HFF-Myc (cell line): ENCODE results near the gene CEP43.

ENCODE experiments used
- DNase-seq: peaks from one replicate; pipeline ENCODE4 v3.0.0-alpha.2; 2011; ENCODE audit warnings: low read depth; ENCODE audit errors: extremely low read depth
- H3K4me3 ChIP-seq: replicated peaks from 2 replicates; pipeline ENCODE4 v1.5.1; 2011; ENCODE audit warnings: low read depth, mild to moderate bottlenecking, control low read depth, low read length
- TF ChIP-seq, protein P1 (sequence below): IDR thresholded peaks from 2 replicates; pipeline ENCODE4 v1.5.1; 2012; ENCODE audit warnings: mild to moderate bottlenecking, low read depth, low read length, control low read depth; ENCODE audit errors: missing control alignments

Gene CEP43

DNA sequence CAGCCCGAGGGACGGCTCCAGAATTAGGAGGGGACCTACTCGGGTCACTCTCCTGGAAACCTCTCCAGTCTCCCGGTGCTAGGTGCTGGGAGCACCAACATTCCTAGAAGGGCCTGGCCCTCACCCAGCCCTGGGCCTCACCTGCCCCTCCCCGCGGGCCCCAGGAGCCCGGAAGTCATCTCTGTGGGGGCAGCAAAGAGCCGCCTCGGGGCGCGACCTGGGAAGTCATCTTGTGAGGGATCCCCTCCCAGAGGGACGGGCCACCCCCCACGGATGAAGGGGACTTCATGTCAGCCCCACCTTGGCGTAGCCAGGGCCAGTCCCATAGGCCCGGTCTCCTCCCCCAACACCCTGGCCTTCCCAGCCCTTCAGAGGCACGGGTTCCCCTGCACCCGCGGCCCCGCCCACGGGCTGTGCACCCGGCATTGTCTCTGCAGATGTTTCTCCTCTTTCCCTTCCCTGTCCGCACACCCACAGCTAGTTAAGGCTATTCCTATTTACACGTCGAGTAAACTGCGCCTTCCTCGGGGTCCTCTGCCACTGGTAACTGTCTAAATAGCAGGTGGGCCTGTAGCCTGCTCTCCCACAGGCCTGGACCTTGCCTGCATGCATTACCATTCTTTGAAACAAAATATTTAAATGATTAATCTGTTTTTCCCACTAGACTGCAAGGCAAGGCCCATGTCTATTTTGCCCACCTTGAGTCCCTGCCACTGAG lies 42.0 kb upstream of the CEP43 start:
- peak overlapping the region; percentile 77 for H3K4me3 ChIP-seq
- TF ChIP-seq, protein P1, sequence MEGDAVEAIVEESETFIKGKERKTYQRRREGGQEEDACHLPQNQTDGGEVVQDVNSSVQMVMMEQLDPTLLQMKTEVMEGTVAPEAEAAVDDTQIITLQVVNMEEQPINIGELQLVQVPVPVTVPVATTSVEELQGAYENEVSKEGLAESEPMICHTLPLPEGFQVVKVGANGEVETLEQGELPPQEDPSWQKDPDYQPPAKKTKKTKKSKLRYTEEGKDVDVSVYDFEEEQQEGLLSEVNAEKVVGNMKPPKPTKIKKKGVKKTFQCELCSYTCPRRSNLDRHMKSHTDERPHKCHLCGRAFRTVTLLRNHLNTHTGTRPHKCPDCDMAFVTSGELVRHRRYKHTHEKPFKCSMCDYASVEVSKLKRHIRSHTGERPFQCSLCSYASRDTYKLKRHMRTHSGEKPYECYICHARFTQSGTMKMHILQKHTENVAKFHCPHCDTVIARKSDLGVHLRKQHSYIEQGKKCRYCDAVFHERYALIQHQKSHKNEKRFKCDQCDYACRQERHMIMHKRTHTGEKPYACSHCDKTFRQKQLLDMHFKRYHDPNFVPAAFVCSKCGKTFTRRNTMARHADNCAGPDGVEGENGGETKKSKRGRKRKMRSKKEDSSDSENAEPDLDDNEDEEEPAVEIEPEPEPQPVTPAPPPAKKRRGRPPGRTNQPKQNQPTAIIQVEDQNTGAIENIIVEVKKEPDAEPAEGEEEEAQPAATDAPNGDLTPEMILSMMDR = no peak
- DNase-seq = no peak

DNA sequence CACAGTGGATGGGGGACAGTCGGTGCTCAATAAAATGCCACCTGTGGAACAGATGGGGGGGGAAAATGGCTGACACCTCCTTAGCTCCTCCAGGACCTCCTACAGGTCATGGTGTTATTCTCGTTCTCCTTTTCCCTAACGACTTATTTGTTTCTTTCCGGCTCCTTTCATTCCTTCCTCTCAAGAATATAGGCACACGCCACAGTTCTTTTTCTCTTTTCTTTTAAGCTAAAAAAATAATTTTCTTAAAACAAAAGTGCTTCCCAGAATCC lies 41.5 kb upstream of the CEP43 start:
- TF ChIP-seq, protein P1 = no peak
- no peak for DNase-seq
- H3K4me3 ChIP-seq = no peak overlapping the region

DNA sequence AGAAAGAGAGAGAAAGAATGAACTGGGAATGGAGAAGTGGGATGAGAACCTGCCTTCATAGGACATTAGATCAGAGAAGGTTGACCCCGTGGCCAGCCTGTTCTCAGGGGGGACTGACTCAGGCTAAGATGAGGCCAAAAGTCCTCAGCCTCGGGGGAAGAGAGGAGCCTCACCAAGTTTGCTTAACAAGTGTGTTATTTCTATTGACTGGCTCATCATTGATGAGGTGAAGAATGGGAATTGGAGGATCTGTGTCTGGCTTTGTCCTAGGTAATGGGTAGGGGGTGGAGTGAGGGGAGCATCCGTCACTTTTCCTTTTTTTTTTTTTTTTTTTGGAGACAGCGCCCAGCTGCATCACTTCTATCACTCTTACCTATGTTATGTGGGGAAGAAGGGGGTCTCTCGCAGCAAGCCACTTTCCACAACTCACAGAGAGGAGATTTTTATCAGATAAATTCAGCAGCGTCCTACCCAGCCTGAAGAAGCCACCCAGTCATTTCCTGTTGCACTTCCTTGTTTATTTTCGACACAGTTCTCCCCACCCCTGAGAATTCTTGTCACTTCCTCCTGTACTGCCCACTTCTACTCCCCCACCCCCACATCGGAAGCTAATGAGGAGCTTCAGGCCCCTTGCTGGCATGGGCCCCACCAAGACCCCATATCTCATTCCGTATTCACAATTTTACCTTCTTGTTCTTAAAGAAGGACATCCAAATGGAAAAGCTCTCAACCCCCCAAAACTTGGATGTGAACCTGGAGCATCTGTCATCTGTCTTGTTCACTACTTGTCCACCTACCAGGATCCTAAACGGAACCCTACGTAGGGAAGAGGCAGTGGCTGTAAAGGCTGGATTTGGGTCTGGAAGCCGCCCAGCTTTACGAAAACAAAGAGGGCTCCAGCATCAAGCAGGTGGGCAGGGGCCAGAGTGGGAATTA lies 40.0 kb upstream of the CEP43 start:
- no peak for DNase-seq
- TF ChIP-seq, protein P1 = no peak
- no peak overlapping the region for H3K4me3 ChIP-seq

- no peak for DNase-seq
- H3K4me3 ChIP-seq = no peak overlapping the region
- TF ChIP-seq, protein P1 = no peak
These were observed 39.1 kb upstream of the CEP43 start for GRCh38 chr6:166959911-166960608.

GRCh38 chr6:166960609-166960978 lies 38.6 kb upstream of the CEP43 start:
- no peak for DNase-seq
- TF ChIP-seq, protein P1 = no peak
- H3K4me3 ChIP-seq = no peak overlapping the region

- DNase-seq = no peak
- TF ChIP-seq, protein P1 = no peak
- no peak overlapping the region for H3K4me3 ChIP-seq
These were observed 32.9 kb upstream of the CEP43 start for GRCh38 chr6:166966268-166966667.
